Hepatocyte (in vitro differentiated cells): ENCODE data around the gene ARHGAP40.

Experiments
- CTCF ChIP-seq: fragments of 200-600 bp; sonication (generic); IDR thresholded peaks from 2 replicates; pipeline ENCODE4 v1.5.1; 2016; ENCODE audit warnings: antibody characterized with exemption, mild to moderate bottlenecking; ENCODE audit not compliant: poor library complexity
- EZH2 ChIP-seq: fragments of 200-600 bp; sonication (generic); IDR thresholded peaks from 2 replicates; pipeline ENCODE4 v1.6.1; 2016; ENCODE audit warnings: antibody characterized with exemption, mild to moderate bottlenecking, borderline replicate concordance
- EZH2phosphoT487 ChIP-seq: fragments of 200-600 bp; sonication (generic); IDR thresholded peaks from one replicate; pipeline ENCODE4 v1.6.1; 2018; ENCODE audit warnings: antibody characterized with exemption, mild to moderate bottlenecking, low read depth, moderate library complexity; ENCODE audit not compliant: unreplicated experiment, severe bottlenecking

GRCh38 chr20:38674765-38675133, 73.1 kb downstream of the ARHGAP40 start:
- no peak for TF ChIP-seq CTCF
- TF ChIP-seq EZH2 = no peak
- TF ChIP-seq EZH2phosphoT487 = no peak
